ENCODE data around the gene CREB5. TPM values are rescaled to one million over a fixed set of nuclear protein-coding genes. Genes with fewer than 3 reads are reported as not detected.

Gene CREB5
- total RNA-seq, 4 donors from 2014 or later = 0.90 to 10.1 (median 4.9) TPM

GRCh38 chr7:28856656-28857055 is 444.3 kb downstream of the CREB5 start:
- Histone ChIP-seq H3K4me3 (no peak overlapping the region), H3K27ac (no peak overlapping the region), H3K4me1 (peaks cover 0 to 7% of the 10 kb centered on the region in 2 donors), H3K9me3 (no peaks in the 10 kb centered on the region), H3K27me3 (peaks cover 0 to 5% (median 0%) of the 10 kb centered on the region in 3 donors), H3K36me3 (no peaks in the 10 kb centered on the region)
- DNase-seq = no peak
- in situ Hi-C loops (cut with MboI; ENCODE audit: low sequenced_read_pairs in 4 of 4) (loop anchor here in 2 of 4 donors (5.0 to 25.0 kb wide), 3 partner anchors 244 to 562 kb away; no protein-coding TSS in a partner anchor), intact Hi-C loops (cut with DNase I; ENCODE audit: low total_unique reads) (no loop called here)
- TF ChIP-seq POLR2A (IDR thresholded peaks at IDR 0.05) (no peak), CTCF (IDR thresholded peaks at IDR 0.05 in 4 of 5, conservative IDR thresholded peaks at IDR 0.05 in 1 of 5) (no peak)
- no peak for ATAC-seq

- TF ChIP-seq POLR2A (IDR thresholded peaks at IDR 0.05) (no peak), CTCF (IDR thresholded peaks at IDR 0.05 in 4 of 5, conservative IDR thresholded peaks at IDR 0.05 in 1 of 5) (no peak)
- no peak for DNase-seq
- Histone ChIP-seq H3K36me3 (no peaks in the 10 kb centered on the region), H3K4me3 (no peak overlapping the region), H3K27me3 (peaks cover 0 to 3% (median 0%) of the 10 kb centered on the region in 3 donors), H3K27ac (no peak overlapping the region), H3K4me1 (peaks cover 0 to 6% of the 10 kb centered on the region in 2 donors), H3K9me3 (no peaks in the 10 kb centered on the region)
- in situ Hi-C loops (cut with MboI; ENCODE audit: low sequenced_read_pairs in 4 of 4) = loop anchor here in 2 of 4 donors (5.0 to 25.0 kb wide), 3 partner anchors 246 to 563 kb away; no protein-coding TSS in a partner anchor
- ATAC-seq = no peak
- intact Hi-C loops (cut with DNase I; ENCODE audit: low total_unique reads) = no loop called here
These were observed 445.9 kb downstream of the CREB5 start for GRCh38 chr7:28858206-28858605.

- H3K27ac ChIP-seq = no peak overlapping the region
- TF ChIP-seq POLR2A (IDR thresholded peaks at IDR 0.05) = no peak
- H3K27me3 ChIP-seq = no peaks in the 10 kb centered on the region
- H3K36me3 ChIP-seq = no peaks in the 10 kb centered on the region
- in situ Hi-C loops (cut with MboI; ENCODE audit: low sequenced_read_pairs in 4 of 4) (loop anchor here in 2 of 4 donors (5.0 to 25.0 kb wide), 3 partner anchors 247 to 564 kb away; no protein-coding TSS in a partner anchor), intact Hi-C loops (cut with DNase I; ENCODE audit: low total_unique reads) (no loop called here)
- H3K9me3 ChIP-seq = no peaks in the 10 kb centered on the region
- H3K4me1 ChIP-seq = no peaks in the 10 kb centered on the region
- no peak overlapping the region for H3K4me3 ChIP-seq
- ATAC-seq (no peak), DNase-seq (no peak)
These were observed 446.6 kb downstream of the CREB5 start for GRCh38 chr7:28858895-28859294.

- DNase-seq (no peak), ATAC-seq (no peak)
- Histone ChIP-seq H3K4me3 (no peak overlapping the region), H3K27me3 (no peaks in the 10 kb centered on the region), H3K4me1 (peaks cover 0 to 7% of the 10 kb centered on the region in 2 donors), H3K9me3 (no peaks in the 10 kb centered on the region), H3K36me3 (no peaks in the 10 kb centered on the region), H3K27ac (no peak overlapping the region)
- in situ Hi-C loops (cut with MboI; ENCODE audit: low sequenced_read_pairs in 4 of 4) = loop anchor here in 1 of 4 donors (25.0 kb wide), 1 partner anchor 250 kb away; no protein-coding TSS in a partner anchor
- TF ChIP-seq CTCF (IDR thresholded peaks at IDR 0.05 in 4 of 5, conservative IDR thresholded peaks at IDR 0.05 in 1 of 5) = no peak
- no peak for TF ChIP-seq POLR2A (IDR thresholded peaks at IDR 0.05)
- intact Hi-C loops (cut with DNase I; ENCODE audit: low total_unique reads) = no loop called here
These were observed 449.5 kb downstream of the CREB5 start for GRCh38 chr7:28861825-28862224.

GRCh38 chr7:28862595-28863272 is 450.4 kb downstream of the CREB5 start:
- no peak for ATAC-seq
- H3K27me3 ChIP-seq = no peaks in the 10 kb centered on the region
- H3K27ac ChIP-seq = no peak overlapping the region
- no peaks in the 10 kb centered on the region for H3K36me3 ChIP-seq
- H3K9me3 ChIP-seq = no peaks in the 10 kb centered on the region
- in situ Hi-C loops (cut with MboI; ENCODE audit: low sequenced_read_pairs in 4 of 4) (loop anchor here in 1 of 4 donors (25.0 kb wide), 1 partner anchor 250 kb away; no protein-coding TSS in a partner anchor), intact Hi-C loops (cut with DNase I; ENCODE audit: low total_unique reads) (no loop called here)
- no peak for DNase-seq
- no peak overlapping the region for H3K4me3 ChIP-seq
- TF ChIP-seq POLR2A (IDR thresholded peaks at IDR 0.05) (no peak), CTCF (IDR thresholded peaks at IDR 0.05 in 4 of 5, conservative IDR thresholded peaks at IDR 0.05 in 1 of 5) (no peak)
- H3K4me1 ChIP-seq = peaks cover 0 to 7% of the 10 kb centered on the region in 2 donors

Measured in gastrocnemius medialis (tissue), 4 donors.